Glomerular visceral epithelial cell (primary cell): Measurements from ENCODE around the gene FAM149B1.

Experiments used
- DNase-seq: peaks from one replicate; pipeline ENCODE4 v3.0.0-alpha.2; 2016; ENCODE audit errors: extremely low spot score

The FAM149B1 gene

GRCh38 chr10:73264423-73264822, 96.5 kb downstream of the FAM149B1 start:
- DNase-seq, result no peak

DNA sequence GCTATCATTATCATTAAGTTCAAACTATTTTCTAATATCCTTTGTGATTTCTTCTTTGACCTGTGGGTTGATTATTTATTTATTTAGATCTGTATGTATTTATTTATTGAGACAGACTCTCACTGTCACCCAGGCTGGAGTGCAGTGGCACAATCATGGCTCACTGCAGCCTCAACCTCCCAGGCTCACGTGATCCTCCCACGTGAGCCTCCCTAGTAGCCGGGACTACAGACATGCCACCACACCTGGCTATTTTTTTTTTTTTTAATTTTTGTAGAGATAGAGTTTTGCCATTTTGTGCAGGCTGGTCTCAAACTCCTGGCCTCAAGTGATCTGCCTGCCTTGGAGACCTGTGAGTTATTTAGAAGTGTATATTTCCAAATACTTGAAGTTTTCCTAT, 113.2 kb downstream of the FAM149B1 start:
- DNase-seq, result no peak

- no peak for DNase-seq
These were observed 119.5 kb downstream of the FAM149B1 start for GRCh38 chr10:73287441-73287840.

- no peak for DNase-seq
These were observed 122.0 kb downstream of the FAM149B1 start for GRCh38 chr10:73289958-73290357.

- DNase-seq, result no peak
These were observed 125.5 kb downstream of the FAM149B1 start for GRCh38 chr10:73293461-73293860.
